Ammon's horn (tissue), 1 donor: ENCODE data around the gene FSTL5.

Experiments
- DNase-seq: peaks from one replicate; pipeline ENCODE4 v3.0.0-alpha.2; 2016; ENCODE audit warnings: low spot score

Gene FSTL5

GRCh38 chr4:161577579-161578301 lies 586.1 kb downstream of the FSTL5 start:
- DNase-seq, result no peak

GRCh38 chr4:161573836-161574235 lies 590.0 kb downstream of the FSTL5 start:
- DNase-seq, result no peak

- DNase-seq, result no peak
These were observed 599.5 kb downstream of the FSTL5 start for GRCh38 chr4:161564230-161564834.

GRCh38 chr4:161555689-161556660 lies 607.8 kb downstream of the FSTL5 start:
- no peak for DNase-seq

GRCh38 chr4:161554372-161554990 lies 609.3 kb downstream of the FSTL5 start:
- no peak for DNase-seq

- no peak for DNase-seq
These were observed 616.9 kb downstream of the FSTL5 start for GRCh38 chr4:161546902-161547301.

GRCh38 chr4:161540265-161540664 lies 623.5 kb downstream of the FSTL5 start:
- DNase-seq, result no peak

GRCh38 chr4:161538941-161539340 lies 624.9 kb downstream of the FSTL5 start:
- no peak for DNase-seq

- DNase-seq, result no peak
These were observed 633.1 kb downstream of the FSTL5 start for GRCh38 chr4:161530710-161531109.

- DNase-seq, result no peak
These were observed 638.7 kb downstream of the FSTL5 start for GRCh38 chr4:161525121-161525520.

- DNase-seq, result peak; percentile 45
These were observed 641.8 kb downstream of the FSTL5 start for GRCh38 chr4:161522031-161522430.

GRCh38 chr4:161519611-161520010 lies 644.2 kb downstream of the FSTL5 start:
- DNase-seq, result no peak

GRCh38 chr4:161517941-161518340 lies 645.9 kb downstream of the FSTL5 start:
- no peak for DNase-seq

GRCh38 chr4:161505141-161505540 lies 658.7 kb downstream of the FSTL5 start:
- DNase-seq, result no peak

GRCh38 chr4:161498155-161498554 lies 665.6 kb downstream of the FSTL5 start:
- DNase-seq, result no peak

- DNase-seq, result no peak
These were observed 677.3 kb downstream of the FSTL5 start for GRCh38 chr4:161486461-161486860.

- DNase-seq, result no peak
These were observed 697.5 kb downstream of the FSTL5 start for GRCh38 chr4:161466316-161466715.

- DNase-seq, result no peak
These were observed 700.4 kb downstream of the FSTL5 start for GRCh38 chr4:161463436-161463835.

GRCh38 chr4:161457906-161458305 lies 705.9 kb downstream of the FSTL5 start:
- DNase-seq, result no peak

GRCh38 chr4:161457311-161457710 lies 706.5 kb downstream of the FSTL5 start:
- DNase-seq, result no peak

GRCh38 chr4:161454860-161455259 lies 708.9 kb downstream of the FSTL5 start:
- DNase-seq, result no peak

GRCh38 chr4:161448550-161449180 lies 715.1 kb downstream of the FSTL5 start:
- no peak for DNase-seq
